ENCODE data around the gene INPP5A.

GRCh38 chr10:132808383-132809231, 271.0 kb downstream of the INPP5A start:
- TF ChIP-seq, protein P1, sequence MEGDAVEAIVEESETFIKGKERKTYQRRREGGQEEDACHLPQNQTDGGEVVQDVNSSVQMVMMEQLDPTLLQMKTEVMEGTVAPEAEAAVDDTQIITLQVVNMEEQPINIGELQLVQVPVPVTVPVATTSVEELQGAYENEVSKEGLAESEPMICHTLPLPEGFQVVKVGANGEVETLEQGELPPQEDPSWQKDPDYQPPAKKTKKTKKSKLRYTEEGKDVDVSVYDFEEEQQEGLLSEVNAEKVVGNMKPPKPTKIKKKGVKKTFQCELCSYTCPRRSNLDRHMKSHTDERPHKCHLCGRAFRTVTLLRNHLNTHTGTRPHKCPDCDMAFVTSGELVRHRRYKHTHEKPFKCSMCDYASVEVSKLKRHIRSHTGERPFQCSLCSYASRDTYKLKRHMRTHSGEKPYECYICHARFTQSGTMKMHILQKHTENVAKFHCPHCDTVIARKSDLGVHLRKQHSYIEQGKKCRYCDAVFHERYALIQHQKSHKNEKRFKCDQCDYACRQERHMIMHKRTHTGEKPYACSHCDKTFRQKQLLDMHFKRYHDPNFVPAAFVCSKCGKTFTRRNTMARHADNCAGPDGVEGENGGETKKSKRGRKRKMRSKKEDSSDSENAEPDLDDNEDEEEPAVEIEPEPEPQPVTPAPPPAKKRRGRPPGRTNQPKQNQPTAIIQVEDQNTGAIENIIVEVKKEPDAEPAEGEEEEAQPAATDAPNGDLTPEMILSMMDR (conservative IDR thresholded peaks at IDR 0.05; ENCODE audit: low read length): no peak
- TF ChIP-seq EZH2phosphoT487 (IDR thresholded peaks at IDR 0.05; ENCODE audit: borderline replicate concordance): no peak

Measured in Loucy (cell line).